Panc1 (cell line): ENCODE measurements around the gene RABGAP1L.
A peak's percentile ranks its signal among the peaks of the same experiment; 100 is the strongest.

ENCODE experiments used
- POLR2AphosphoS5 ChIP-seq: IDR thresholded peaks from 2 replicates; pipeline ENCODE4 v1.6.1; 2012; ENCODE audit warnings: mild to moderate bottlenecking, low read depth, low read length, moderate library complexity
- TF ChIP-seq, protein P1 (sequence below): fragments of 450-650 bp; IDR thresholded peaks from 2 replicates; pipeline ENCODE4 v1.5.1; 2017; ENCODE audit warnings: mild to moderate bottlenecking

DNA sequence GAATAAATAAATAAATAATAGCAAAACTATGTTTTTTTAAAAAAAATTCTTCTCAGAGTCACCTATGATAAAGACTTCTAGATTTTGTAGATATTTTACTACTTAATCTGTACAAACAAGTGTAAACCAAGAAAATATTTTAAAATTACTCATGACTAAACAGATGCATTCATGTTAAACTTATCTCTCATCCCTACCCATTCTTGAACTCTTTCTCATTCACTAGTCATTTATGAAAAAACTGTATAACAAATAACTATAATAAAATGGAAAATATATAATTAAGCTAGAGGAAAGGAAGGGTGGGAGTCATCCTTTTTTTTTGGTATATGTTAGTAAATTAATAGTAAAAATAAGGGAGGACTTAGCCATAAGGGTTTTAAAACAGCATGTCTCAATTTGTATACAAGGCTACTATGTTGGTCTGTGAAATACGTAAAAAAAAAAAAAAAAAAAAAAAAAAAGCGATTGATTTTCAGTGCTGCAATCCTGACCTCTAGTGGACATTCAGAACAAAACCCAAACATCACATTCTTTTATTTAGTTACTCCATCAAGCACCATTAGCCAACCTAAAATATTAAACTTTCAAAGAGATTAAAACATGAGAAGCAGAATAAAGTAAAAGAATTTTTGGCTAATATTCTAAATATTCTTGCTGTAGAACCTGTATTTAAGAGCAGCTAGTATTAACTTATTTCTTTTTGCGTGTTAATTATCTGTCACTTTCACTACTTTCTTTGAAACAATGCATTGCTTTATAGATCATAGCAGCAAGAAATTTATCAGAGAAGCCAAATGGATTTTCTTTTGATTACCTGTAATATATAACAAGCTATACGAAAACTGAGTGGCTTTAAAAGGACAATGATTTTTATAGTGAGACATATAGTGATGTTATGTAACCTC, 584.6 kb downstream of the RABGAP1L start:
- TF ChIP-seq, protein P1, sequence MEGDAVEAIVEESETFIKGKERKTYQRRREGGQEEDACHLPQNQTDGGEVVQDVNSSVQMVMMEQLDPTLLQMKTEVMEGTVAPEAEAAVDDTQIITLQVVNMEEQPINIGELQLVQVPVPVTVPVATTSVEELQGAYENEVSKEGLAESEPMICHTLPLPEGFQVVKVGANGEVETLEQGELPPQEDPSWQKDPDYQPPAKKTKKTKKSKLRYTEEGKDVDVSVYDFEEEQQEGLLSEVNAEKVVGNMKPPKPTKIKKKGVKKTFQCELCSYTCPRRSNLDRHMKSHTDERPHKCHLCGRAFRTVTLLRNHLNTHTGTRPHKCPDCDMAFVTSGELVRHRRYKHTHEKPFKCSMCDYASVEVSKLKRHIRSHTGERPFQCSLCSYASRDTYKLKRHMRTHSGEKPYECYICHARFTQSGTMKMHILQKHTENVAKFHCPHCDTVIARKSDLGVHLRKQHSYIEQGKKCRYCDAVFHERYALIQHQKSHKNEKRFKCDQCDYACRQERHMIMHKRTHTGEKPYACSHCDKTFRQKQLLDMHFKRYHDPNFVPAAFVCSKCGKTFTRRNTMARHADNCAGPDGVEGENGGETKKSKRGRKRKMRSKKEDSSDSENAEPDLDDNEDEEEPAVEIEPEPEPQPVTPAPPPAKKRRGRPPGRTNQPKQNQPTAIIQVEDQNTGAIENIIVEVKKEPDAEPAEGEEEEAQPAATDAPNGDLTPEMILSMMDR: peak; percentile 72; the same call in 1 of the 2 replicates
- no peak for TF ChIP-seq POLR2AphosphoS5
